ENCODE data around the gene RBM7. TPM values are rescaled to one million over a fixed set of nuclear protein-coding genes. Genes with fewer than 3 reads are reported as not detected.

The RBM7 gene
- total RNA-seq, 1 donor, result 38.0 TPM

DNA sequence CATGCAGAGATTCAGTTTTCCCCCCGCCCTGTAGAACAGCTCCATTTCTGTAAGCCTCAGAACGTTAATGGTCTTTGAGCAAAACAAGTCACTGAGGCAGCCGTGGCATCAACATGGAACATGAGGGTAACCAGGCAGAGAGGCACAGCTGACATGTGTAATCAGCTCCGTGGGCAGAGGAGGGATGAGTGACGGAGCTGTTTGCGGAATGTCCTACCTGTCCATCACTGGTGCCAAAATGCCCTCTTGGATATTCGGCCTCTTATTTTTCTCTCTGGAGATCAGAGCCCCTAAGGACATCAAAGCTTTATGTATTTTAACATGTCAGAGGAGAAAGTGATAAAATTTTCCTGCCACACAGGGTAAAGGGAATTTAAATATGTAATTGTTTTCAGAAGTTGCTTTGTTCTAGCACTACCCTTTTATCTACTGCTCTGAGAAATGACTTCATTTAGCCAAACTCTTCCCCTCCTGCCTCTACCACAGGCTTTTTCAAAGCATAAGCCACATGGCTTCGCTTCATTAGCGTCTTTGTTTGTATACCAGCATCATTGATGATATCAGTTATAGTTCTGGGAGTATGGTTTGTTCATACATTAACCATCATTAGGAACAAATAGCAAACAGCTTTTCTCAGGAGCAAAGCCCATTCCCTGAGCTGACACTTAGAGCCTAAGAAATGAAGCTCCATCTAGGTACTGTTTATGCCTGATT is 33.1 kb upstream of the RBM7 start:
- no peaks in the 10 kb centered on the region for H3K36me3 ChIP-seq (ENCODE audit: insufficient read depth, low read length)
- TF ChIP-seq, protein P1, sequence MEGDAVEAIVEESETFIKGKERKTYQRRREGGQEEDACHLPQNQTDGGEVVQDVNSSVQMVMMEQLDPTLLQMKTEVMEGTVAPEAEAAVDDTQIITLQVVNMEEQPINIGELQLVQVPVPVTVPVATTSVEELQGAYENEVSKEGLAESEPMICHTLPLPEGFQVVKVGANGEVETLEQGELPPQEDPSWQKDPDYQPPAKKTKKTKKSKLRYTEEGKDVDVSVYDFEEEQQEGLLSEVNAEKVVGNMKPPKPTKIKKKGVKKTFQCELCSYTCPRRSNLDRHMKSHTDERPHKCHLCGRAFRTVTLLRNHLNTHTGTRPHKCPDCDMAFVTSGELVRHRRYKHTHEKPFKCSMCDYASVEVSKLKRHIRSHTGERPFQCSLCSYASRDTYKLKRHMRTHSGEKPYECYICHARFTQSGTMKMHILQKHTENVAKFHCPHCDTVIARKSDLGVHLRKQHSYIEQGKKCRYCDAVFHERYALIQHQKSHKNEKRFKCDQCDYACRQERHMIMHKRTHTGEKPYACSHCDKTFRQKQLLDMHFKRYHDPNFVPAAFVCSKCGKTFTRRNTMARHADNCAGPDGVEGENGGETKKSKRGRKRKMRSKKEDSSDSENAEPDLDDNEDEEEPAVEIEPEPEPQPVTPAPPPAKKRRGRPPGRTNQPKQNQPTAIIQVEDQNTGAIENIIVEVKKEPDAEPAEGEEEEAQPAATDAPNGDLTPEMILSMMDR (IDR thresholded peaks at IDR 0.05; ENCODE audit: extremely low read depth, low read depth, low read length), result no peak
- H2AFZ ChIP-seq (ENCODE audit: low read length), result peak overlapping the region; percentile 61
- DNase-seq (ENCODE audit: insufficient read length, low spot score, missing footprints), result no peak
- H3K4me1 ChIP-seq (ENCODE audit: insufficient read depth, low read length), result peaks cover 21% of the 10 kb centered on the region
- no peaks in the 10 kb centered on the region for H4K20me1 ChIP-seq (ENCODE audit: insufficient read depth, low read length)
- H3K4me3 ChIP-seq (ENCODE audit: insufficient read depth, low read length), result peak overlapping the region; percentile 5
- H3K4me2 ChIP-seq (ENCODE audit: insufficient read depth, low read length), result peak overlapping the region; percentile 74
- peak overlapping the region; percentile 83 for H3K27ac ChIP-seq (ENCODE audit: low read depth, low read length)
- no peaks in the 10 kb centered on the region for H3K79me2 ChIP-seq (ENCODE audit: insufficient read depth, low read length)
- no peaks in the 10 kb centered on the region for H3K9me3 ChIP-seq (ENCODE audit: low read depth, low read length)
- no peaks in the 10 kb centered on the region for H3K27me3 ChIP-seq (ENCODE audit: insufficient read depth, low read length)

DNA sequence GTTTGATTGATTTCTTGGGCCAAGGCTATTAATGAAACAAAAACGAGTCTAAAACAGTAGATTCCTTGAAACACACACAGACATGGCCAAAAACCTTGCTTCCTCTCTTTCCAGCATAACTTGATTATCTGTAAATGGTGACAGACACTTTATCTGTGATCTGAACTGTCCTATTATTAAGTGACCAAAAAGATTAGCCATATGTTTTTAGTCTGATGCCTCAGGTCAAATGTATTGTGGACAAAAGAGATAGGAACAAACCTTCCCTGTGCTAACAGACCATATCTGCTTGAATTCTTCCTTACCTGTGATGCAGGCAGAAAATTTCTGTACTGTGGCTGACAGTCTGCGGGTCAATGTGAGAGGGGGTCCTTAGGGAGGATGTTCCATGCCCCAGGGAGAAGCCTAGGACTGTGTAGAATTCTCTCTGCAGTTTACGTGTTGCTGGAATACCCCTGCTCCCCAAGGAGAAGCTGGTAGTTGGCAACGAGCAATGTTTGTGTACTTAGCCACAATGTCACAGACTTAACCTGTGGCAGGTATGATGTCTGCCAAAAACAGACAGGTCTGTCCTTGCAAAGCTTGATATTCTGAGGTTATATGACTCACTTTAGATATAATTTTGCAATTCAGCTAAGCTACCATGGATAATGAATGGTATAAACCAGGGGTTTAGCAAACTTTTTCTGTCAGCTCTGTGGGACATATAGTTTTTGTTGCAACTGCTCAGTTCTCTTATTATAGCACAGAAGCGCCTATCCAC is 31.4 kb upstream of the RBM7 start:
- TF ChIP-seq, protein P1 (IDR thresholded peaks at IDR 0.05; ENCODE audit: extremely low read depth, low read depth, low read length), result no peak
- Histone ChIP-seq H3K9me3 (ENCODE audit: low read depth, low read length) (no peaks in the 10 kb centered on the region), H3K4me3 (ENCODE audit: insufficient read depth, low read length) (no peak overlapping the region), H3K27me3 (ENCODE audit: insufficient read depth, low read length) (no peaks in the 10 kb centered on the region), H2AFZ (ENCODE audit: low read length) (no peak overlapping the region), H3K4me2 (ENCODE audit: insufficient read depth, low read length) (no peak overlapping the region), H4K20me1 (ENCODE audit: insufficient read depth, low read length) (no peaks in the 10 kb centered on the region), H3K27ac (ENCODE audit: low read depth, low read length) (no peak overlapping the region), H3K36me3 (ENCODE audit: insufficient read depth, low read length) (no peaks in the 10 kb centered on the region), H3K4me1 (ENCODE audit: insufficient read depth, low read length) (peaks cover 21% of the 10 kb centered on the region), H3K79me2 (ENCODE audit: insufficient read depth, low read length) (no peaks in the 10 kb centered on the region)
- no peak for DNase-seq (ENCODE audit: insufficient read length, low spot score, missing footprints)

DNA sequence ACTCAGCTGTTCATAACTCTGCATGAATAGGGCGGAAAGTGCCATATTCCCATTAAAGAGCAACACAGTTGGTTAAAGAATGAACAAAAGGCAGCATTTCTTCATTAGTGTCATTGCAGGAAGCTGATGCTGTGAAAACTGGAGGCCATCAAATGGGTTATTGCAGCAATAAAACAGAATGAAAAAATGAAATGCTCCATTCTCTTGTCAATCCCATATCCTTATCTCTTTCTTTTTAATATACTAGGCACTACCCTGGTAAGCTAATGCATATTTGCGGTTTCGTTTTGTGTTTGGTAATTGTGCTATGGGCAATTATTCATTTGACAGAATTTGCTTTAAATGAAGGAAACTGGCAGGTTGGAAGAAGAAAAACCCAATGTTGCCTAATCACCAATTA is 25.4 kb upstream of the RBM7 start:
- Histone ChIP-seq H3K9me3 (ENCODE audit: low read depth, low read length) (no peaks in the 10 kb centered on the region), H3K36me3 (ENCODE audit: insufficient read depth, low read length) (no peaks in the 10 kb centered on the region), H3K4me2 (ENCODE audit: insufficient read depth, low read length) (no peak overlapping the region), H3K4me3 (ENCODE audit: insufficient read depth, low read length) (no peak overlapping the region), H2AFZ (ENCODE audit: low read length) (no peak overlapping the region), H3K27ac (ENCODE audit: low read depth, low read length) (no peak overlapping the region), H3K27me3 (ENCODE audit: insufficient read depth, low read length) (no peaks in the 10 kb centered on the region), H4K20me1 (ENCODE audit: insufficient read depth, low read length) (no peaks in the 10 kb centered on the region), H3K4me1 (ENCODE audit: insufficient read depth, low read length) (peaks cover 18% of the 10 kb centered on the region), H3K79me2 (ENCODE audit: insufficient read depth, low read length) (no peaks in the 10 kb centered on the region)
- TF ChIP-seq, protein P1 (IDR thresholded peaks at IDR 0.05; ENCODE audit: extremely low read depth, low read depth, low read length), result no peak
- no peak for DNase-seq (ENCODE audit: insufficient read length, low spot score, missing footprints)

DNA sequence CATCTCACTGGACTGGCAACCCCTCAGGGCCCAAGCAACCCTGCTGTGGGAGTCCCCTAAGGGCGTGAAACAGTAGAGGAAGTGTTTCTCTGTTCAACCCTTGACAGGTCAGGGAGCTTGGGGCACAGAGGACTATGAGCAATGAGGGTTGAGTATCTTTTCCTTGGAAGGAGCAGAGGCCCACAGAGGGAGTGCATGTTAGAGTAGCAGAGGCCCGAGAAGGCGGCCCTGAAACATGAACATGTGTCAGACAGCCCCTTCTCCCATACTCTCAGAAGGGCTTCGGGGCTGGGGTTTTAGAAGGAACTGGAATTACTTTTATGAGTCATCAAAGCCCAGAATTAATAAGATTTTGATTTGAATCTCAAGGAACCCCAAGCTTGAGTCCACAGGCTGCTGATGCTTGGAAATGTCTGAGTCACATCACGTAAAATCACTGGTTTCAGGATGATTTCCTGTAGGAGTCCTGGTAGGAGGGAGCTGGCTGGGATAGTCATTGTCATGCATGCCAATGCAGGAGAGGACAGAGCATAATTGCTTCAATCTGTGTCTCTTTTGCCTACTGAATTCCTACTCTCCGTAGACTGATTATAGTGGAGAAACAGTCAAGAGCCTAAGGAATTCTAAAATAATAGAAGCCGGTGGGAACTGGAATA is 22.7 kb upstream of the RBM7 start:
- H3K79me2 ChIP-seq (ENCODE audit: insufficient read depth, low read length), result no peaks in the 10 kb centered on the region
- no peaks in the 10 kb centered on the region for H4K20me1 ChIP-seq (ENCODE audit: insufficient read depth, low read length)
- no peaks in the 10 kb centered on the region for H3K27me3 ChIP-seq (ENCODE audit: insufficient read depth, low read length)
- peak overlapping the region; percentile 62 for H2AFZ ChIP-seq (ENCODE audit: low read length)
- no peak overlapping the region for H3K4me3 ChIP-seq (ENCODE audit: insufficient read depth, low read length)
- no peaks in the 10 kb centered on the region for H3K9me3 ChIP-seq (ENCODE audit: low read depth, low read length)
- peak overlapping the region; percentile 80 for H3K27ac ChIP-seq (ENCODE audit: low read depth, low read length)
- peak overlapping the region; percentile 29 for H3K4me2 ChIP-seq (ENCODE audit: insufficient read depth, low read length)
- DNase-seq (ENCODE audit: insufficient read length, low spot score, missing footprints), result peak; percentile 63
- H3K36me3 ChIP-seq (ENCODE audit: insufficient read depth, low read length), result no peaks in the 10 kb centered on the region
- H3K4me1 ChIP-seq (ENCODE audit: insufficient read depth, low read length), result peaks cover 18% of the 10 kb centered on the region
- TF ChIP-seq, protein P1 (IDR thresholded peaks at IDR 0.05; ENCODE audit: extremely low read depth, low read depth, low read length), result no peak
